Measurements from ENCODE around the gene RPRD1B.
"Not testable (repeated sequence)": the region's sequence is repeated elsewhere in the genome, so short reads cannot be mapped to it uniquely, and the experiment has no call there.

RPRD1B gene

DNA sequence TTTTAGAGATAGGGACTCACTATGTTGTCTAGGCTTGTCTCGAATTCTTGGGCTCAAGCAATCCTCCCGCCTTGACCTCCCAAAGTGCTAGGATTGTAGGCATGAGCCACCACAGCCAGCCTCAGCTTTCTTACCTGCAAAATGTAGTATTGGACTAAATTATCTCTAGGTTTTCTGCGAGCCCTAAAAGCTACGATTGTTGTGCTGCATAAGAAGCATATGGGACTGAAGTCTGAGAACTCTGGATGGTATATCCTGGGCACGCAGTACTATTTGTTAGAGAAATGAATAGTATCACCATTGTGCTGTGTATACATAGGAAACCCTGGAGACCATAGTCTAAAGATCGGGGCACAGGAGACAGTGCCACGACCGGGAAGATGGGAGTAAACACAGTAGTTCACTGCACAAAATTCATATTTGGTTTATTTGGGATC, 60.1 kb downstream of the RPRD1B start:
- Mint-ChIP-seq H3K27ac (no peak overlapping the region), H3K4me1 (peaks cover 26% of the 10 kb centered on the region), H3K9me3 (no peaks in the 10 kb centered on the region), H3K4me3 (no peak overlapping the region), H3K27me3 (no peaks in the 10 kb centered on the region)
- ATAC-seq (no peak), DNase-seq (no peak)

DNA sequence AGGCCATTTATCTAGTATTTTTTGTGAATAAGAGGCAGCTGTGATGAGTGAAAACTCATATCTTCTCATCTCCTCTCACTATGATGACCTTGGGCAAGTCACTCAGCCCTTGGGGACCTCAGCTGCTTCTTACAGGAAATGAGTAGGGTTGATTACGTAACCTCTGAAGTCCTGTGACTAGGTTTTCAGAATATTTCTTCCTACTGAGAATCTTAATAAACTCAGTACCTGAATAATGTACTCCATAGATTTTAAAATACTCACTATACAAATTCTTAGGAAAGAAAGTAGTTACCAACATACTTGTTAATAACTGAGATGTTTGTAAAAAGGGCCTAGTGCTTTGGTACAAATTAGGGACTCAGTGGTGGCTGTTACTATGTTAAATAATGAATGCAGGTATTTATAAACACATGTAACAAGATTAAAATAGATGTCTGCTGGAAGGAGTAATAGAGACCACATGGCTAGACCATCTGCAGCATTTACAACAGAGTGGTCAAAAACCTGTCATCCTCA, 60.9 kb downstream of the RPRD1B start:
- peak; percentile 92 for ATAC-seq
- Mint-ChIP-seq H3K27ac (peak overlapping the region in 1 of 2 donors; percentile 40), H3K9me3 (no peaks in the 10 kb centered on the region), H3K4me1 (peaks cover 26% of the 10 kb centered on the region), H3K27me3 (no peaks in the 10 kb centered on the region), H3K4me3 (no peak overlapping the region)
- DNase-seq: peak in 1 of 2 donors; percentile 33

DNA sequence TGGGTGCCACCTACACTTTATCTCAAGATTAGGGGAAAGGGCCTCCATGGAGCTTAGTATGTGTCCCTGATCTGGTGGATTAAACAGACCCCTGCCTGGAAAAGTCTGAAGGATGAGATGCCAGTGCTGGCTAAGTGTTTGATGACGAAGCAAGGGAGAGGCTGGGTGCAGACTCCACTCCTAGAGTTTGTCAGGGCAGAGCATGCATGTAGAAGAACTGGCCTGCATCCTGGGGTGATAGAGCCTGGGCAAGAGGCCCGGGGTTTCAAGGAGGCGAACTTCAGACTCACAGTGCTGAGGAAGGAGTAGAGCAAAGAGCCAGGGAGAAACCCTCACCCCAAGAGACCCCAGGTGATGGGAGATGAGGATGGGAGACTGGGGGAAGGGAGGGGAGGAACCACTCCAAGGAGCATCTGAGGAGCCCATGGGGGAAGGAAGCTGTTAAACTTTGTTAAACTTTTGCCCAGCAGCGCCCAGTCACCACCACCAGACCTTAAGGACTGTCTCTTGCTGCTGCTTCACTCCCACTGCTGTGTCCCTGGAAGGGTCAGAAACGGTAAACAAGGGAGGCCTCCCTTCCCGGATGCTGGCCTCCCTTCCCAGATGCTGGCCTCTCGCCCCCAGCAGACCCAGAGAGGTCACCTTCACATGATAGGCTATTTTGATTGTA, 61.6 kb downstream of the RPRD1B start:
- no peak for ATAC-seq

DNA sequence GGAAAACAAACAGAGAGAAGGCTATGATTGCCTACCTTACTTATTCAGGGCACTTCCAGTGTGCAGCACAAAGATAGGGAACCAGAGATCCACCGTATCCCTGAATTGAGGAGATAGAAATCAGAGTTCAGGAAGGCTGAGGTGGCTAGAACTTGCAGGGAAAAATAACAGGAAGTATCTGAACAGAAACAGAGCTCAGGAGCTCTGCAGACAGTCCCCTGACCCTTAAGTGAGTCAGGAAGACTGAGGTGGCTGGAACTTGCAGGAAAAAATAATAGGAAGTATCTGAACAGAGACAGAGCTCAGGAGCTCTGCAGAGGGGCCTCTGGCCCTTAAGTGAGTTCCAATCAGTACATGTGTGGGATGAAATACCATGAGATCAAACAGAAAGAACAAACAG, 65.4 kb downstream of the RPRD1B start:
- Mint-ChIP-seq H3K27me3 (no peaks in the 10 kb centered on the region), H3K4me1 (peaks cover 12% of the 10 kb centered on the region), H3K9me3 (peaks cover 12% of the 10 kb centered on the region in 2 donors), H3K4me3 (no peak overlapping the region), H3K27ac (no peak overlapping the region)
- ATAC-seq (no peak), DNase-seq (no peak)

More for the DNA sequence above, 61.6 kb downstream of the RPRD1B start:
- no peak overlapping the region for H3K4me3 Mint-ChIP-seq
- no peaks in the 10 kb centered on the region for H3K27me3 Mint-ChIP-seq
- H3K4me1 Mint-ChIP-seq: peaks cover 26% of the 10 kb centered on the region
- H3K27ac Mint-ChIP-seq: peak overlapping the region; percentile 14 to 40
- no peak for DNase-seq
- H3K9me3 Mint-ChIP-seq: peaks cover 5% of the 10 kb centered on the region in 2 donors

DNA sequence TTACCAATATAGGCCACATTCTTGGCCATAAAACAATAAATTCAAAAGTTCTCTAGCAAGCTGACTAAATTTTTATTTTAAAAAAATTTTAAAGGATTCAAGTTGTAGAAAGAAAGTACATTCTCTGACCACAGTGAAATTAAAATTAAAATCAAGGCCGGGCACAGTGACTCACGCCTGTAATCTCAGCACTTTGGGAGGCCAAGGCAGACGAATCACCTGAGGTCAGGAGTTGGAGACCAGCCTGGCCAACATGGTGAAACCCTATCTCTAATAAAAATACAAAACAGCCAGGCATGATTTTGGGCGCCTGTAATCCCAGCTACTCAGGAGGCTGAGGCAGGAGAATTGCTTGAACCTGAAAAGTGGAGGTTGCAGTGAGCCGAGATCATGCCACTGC, 68.7 kb downstream of the RPRD1B start:
- DNase-seq, H3K27ac Mint-ChIP-seq, H3K4me1 Mint-ChIP-seq, H3K27me3 Mint-ChIP-seq, H3K4me3 Mint-ChIP-seq, ATAC-seq: not testable (repeated sequence)
- H3K9me3 Mint-ChIP-seq: peaks cover 12% of the 10 kb centered on the region in 2 donors

DNA sequence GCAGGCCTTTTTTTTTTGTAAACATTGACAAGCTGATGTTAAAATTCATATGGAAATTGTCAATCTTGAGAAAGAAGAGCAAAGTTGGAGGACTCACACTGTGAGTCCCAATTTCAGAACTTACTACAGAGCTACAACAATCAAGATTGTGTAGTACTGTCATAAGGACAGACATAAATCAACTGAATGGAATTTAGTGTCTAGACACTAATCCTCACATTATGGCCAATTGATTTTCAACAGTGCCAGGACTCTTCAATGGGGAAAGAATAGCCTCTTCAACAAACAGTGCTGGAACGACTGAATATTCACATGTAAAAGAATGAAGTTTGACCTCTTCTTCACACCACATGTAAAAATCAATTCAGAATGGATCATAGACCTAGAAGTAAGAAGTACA, 70.7 kb downstream of the RPRD1B start:
- peaks cover 12% of the 10 kb centered on the region in 2 donors for H3K9me3 Mint-ChIP-seq
- H3K4me3 Mint-ChIP-seq: no peak overlapping the region
- H3K27me3 Mint-ChIP-seq: no peaks in the 10 kb centered on the region
- no peak overlapping the region for H3K27ac Mint-ChIP-seq
- H3K4me1 Mint-ChIP-seq: no peaks in the 10 kb centered on the region
- ATAC-seq (no peak), DNase-seq (no peak)

DNA sequence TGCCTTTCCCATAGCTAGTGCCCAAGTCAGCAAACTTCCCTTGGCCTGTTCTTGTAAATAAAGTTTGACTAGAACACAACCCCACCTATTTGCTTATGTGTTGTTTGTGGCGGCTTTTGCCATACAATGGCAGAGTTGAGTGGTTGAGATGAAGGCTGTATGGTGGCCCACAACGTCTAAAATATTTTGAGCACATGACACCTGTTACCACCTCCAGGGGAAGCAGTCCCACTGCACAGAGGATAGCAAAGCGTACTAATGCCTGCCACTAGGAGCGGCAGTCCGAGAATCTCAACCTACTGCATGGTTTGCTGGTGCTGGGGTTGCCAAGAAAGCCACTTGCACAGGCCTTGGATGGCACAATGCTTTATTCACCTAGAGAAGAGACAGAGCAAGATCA, 72.9 kb downstream of the RPRD1B start:
- H3K27me3 Mint-ChIP-seq: no peaks in the 10 kb centered on the region
- ATAC-seq: no peak
- no peaks in the 10 kb centered on the region for H3K9me3 Mint-ChIP-seq
- H3K4me3 Mint-ChIP-seq: no peak overlapping the region
- no peaks in the 10 kb centered on the region for H3K4me1 Mint-ChIP-seq
- H3K27ac Mint-ChIP-seq: no peak overlapping the region
- DNase-seq: no peak

DNA sequence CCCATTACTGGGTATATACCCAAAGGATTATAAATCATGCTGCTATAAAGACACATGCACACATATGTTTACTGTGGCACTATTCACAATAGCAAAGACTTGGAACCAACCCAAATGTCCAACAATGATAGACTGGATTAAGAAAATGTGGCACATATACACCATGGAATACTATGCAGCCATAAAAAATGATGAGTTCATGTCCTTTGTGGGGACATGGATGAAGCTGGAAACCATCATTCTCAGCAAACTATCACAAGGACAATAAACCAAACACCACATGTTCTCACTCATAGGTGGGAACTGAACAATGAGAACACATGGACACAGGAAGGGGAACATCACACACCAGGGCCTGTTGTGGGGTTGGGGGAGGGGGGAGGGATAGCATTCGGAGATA, 73.8 kb downstream of the RPRD1B start:
- not testable (repeated sequence) for H3K9me3 Mint-ChIP-seq, ATAC-seq, H3K27ac Mint-ChIP-seq, DNase-seq, H3K4me1 Mint-ChIP-seq, H3K27me3 Mint-ChIP-seq, H3K4me3 Mint-ChIP-seq

DNA sequence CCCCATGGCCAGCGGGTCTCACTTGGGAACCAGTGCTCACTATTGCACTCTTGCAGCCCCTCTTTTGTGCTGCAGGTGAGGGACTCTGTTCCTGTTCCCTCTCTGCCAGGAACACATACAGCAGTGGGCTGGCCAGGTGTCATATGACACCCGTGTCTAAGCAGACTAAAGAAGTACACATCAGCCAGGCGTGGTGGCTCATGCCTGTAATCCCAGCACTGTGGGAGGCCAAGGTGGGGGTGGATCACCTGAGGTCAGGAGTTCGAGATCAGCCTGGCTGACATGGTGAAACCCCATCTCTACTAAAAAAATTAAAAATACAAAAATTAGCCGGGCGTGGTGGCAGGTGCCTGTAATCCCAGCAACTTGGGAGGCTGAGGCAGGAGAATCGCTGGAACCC, 74.4 kb downstream of the RPRD1B start:
- H3K9me3 Mint-ChIP-seq, H3K27me3 Mint-ChIP-seq, H3K4me3 Mint-ChIP-seq, ATAC-seq, H3K27ac Mint-ChIP-seq, H3K4me1 Mint-ChIP-seq, DNase-seq: not testable (repeated sequence)

DNA sequence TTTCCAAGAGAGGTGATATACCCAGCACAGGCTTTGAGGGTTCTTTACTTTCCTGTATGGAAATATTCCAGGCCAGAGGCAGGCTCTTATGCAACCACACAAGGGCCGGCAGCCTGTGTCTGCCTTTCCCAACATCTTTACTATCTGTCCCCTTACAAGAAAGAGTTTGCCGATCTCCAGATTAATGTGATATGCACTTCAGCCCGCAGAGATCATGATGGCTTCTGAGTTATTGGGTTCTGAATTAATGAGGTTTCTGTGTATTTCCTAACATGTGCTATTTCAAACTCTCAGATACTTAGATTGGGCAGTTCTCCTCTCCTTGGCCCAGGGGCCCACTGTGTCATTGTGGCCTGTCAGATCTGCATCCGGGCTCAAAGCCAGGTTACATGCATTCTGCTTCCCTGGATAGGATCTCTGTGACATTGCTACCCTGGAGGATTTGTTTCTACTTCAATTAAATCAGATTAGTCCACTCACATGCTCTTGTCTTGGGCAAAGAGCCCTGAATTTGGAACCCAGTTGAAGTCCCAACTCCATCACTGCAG, 75.0 kb downstream of the RPRD1B start:
- no peak overlapping the region for H3K4me3 Mint-ChIP-seq
- no peaks in the 10 kb centered on the region for H3K27me3 Mint-ChIP-seq
- H3K27ac Mint-ChIP-seq: no peak overlapping the region
- H3K9me3 Mint-ChIP-seq: no peaks in the 10 kb centered on the region
- DNase-seq (no peak), ATAC-seq (no peak)
- peaks cover 2% of the 10 kb centered on the region for H3K4me1 Mint-ChIP-seq

DNA sequence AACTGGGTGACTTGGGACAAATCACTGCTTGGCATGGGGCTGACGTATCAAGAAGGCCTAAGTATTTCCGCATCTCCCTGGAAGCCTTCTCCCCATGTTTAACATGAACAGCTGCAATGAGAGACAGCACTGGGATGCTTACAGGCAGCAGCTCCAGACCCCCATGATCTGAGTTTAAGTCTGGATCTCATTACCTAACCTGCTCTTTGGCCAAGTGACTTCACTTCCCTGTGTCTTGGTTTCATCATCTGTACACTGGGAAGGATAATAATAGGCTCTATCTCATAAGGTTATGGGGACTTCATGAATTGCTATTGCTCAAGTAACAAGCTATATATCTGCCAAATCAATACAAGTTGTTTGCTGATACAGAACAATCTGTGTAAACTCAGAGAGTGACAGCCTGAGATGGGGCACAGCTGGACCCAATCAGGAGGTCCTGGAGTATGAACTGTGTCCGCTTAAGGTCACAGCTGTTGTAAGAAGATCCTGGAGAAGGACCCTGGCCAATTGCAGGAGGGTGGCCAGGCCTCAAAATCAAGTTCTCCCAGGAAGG, 75.5 kb downstream of the RPRD1B start:
- Mint-ChIP-seq H3K4me3 (no peak overlapping the region), H3K27me3 (no peaks in the 10 kb centered on the region), H3K27ac (peak overlapping the region in 1 of 2 donors; percentile 75), H3K4me1 (peaks cover 5% of the 10 kb centered on the region), H3K9me3 (no peaks in the 10 kb centered on the region)
- DNase-seq: no peak
- ATAC-seq: no peak

DNA sequence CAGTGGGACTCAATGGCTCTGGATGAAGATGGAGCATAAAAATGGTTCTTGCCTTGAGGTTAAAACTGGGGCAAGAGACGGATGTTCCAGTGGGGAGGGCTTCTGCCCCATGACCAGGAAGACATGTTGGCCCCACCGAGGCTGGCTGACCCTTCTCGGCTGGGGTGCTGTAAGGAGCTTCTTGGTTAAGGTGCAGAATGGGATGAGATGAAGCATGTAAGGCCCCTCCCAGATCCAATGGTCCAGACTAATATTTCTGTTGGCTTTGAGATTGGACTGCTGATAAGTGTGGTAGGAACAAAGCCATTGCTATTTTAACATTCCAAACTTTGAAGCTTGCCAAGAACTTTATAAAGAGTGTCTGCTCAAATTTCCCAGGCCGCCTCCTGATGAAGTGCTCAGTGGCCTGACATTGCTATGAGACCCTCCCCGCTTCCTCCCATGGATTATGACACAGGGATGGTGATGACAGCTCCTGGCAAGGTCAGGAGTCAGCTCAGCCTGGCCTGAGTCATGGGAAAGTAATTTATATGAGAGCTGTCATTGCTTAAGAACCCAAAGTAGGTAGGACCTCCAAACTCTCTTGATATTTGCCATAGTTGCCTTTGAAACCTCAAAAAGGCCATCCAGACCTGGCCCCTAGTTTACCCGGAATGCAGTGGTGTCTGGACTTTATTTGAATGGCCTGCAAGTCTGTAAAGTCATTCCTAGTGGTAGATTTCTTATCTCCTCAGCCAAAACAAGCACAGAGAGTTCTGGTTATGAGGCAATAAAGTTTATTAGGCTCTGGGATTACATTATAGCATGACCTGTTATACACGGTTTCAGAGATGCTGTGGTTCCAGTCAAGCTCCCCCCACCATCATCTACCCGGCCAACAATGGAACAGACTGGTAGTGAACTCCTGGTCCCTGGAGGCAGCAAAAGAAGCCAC, 76.3 kb downstream of the RPRD1B start:
- no peak overlapping the region for H3K4me3 Mint-ChIP-seq
- no peak for DNase-seq
- H3K27me3 Mint-ChIP-seq: no peaks in the 10 kb centered on the region
- no peak overlapping the region for H3K27ac Mint-ChIP-seq
- no peak for ATAC-seq
- H3K9me3 Mint-ChIP-seq: no peaks in the 10 kb centered on the region
- H3K4me1 Mint-ChIP-seq: peaks cover 5% of the 10 kb centered on the region

DNA sequence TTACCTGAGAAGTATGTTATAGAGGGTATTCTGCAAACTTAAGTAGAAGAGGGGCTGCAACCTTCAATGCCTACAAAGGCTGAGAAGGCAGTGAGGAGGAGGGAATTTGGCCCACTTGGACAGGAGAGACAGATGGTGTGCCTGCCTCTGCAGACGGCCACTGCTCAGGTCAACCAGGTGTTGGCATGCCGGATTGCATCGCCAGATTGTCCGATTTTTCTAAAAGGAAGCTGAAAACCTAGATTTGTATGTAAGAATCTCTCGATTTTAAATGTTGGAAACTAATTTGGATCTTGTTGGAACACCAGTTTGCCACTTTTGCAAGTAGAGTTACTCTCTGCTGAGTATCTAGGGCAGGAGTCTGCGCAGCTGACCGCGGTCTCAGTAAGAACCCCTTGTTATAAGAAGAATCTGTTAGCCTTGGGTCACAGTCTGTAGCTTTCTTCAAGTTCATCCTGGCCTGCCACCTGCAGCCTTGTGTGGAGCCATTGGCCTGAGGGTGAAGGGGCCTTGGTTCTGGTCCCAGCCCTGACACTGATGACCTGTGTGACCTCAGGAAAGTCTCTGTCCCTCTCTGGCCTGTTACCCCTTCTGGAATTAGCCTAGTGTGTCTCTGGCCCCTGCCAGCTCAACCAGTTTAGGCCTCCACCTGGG, 77.1 kb downstream of the RPRD1B start:
- Mint-ChIP-seq H3K9me3 (no peaks in the 10 kb centered on the region), H3K27ac (no peak overlapping the region), H3K4me1 (peaks cover 5% of the 10 kb centered on the region), H3K4me3 (no peak overlapping the region), H3K27me3 (no peaks in the 10 kb centered on the region)
- ATAC-seq: no peak
- no peak for DNase-seq

DNA sequence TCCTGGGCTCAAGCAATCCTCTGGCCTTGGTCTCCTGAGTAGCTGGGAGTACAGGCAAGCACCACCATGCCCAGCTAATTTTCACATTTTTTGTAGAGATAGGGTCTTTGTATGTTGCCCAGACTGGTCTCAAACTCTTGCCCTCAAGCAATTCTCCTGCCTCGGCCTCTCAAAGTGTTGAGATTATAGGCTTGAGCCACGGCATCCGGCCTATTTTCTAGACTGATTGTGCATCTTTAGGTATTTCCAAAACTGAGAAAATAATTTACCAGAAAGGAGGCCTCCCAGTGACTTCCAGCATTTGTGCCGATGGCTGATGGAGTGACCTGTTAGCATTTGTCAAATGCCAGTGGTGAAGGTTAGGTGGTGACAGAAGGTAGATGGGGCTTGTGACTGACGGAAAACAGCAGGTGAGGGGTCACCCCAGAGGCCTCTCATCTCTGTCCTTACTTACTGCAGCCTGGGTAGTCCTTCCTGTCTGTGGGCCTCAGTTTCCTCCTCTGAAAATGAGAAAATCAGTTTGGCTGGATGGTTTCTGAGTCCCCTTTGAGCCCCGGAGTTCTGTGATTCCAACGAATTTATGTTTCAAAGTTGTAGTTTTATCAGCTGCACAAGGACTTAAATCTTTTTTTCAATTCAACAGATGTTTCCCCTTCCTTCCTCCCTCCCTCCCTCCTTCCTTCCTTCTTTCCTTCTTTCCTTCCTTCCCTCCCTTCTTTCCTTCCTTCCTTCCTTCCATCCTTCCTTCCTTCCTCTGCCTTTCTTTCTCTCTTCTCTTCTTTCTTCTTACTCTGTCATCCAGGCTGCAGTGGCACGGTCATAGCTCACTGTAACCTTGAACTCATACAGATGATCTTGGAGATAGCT, 78.1 kb downstream of the RPRD1B start:
- H3K4me3 Mint-ChIP-seq: no peak overlapping the region
- no peaks in the 10 kb centered on the region for H3K27me3 Mint-ChIP-seq
- peaks cover 5% of the 10 kb centered on the region for H3K4me1 Mint-ChIP-seq
- H3K27ac Mint-ChIP-seq: no peak overlapping the region
- no peak for ATAC-seq
- no peak for DNase-seq
- no peaks in the 10 kb centered on the region for H3K9me3 Mint-ChIP-seq
